Glomerular endothelial cell (primary cell): ENCODE measurements around the gene AP1S3. TPM values are rescaled to one million over a fixed set of nuclear protein-coding genes. Genes with fewer than 3 reads are reported as not detected.
"Not testable (repeated sequence)": the region's sequence is repeated elsewhere in the genome, so short reads cannot be mapped to it uniquely, and the experiment has no call there.

Source experiments
- DNase-seq: peaks from one replicate; pipeline ENCODE4 v3.0.0-alpha.2; 2011; ENCODE audit warnings: low read depth, low spot score; ENCODE audit errors: extremely low read depth
- total RNA-seq: library from RNA; depleted of rRNA; stranded (reverse); fragments of >200 nt; gene quantifications from 2 replicates; pipeline ENCODE4 v1.2.3, GENCODE V29; 2015

The AP1S3 gene
- total RNA-seq, 1 donor from 2014 or later, result 6.7 TPM

DNA sequence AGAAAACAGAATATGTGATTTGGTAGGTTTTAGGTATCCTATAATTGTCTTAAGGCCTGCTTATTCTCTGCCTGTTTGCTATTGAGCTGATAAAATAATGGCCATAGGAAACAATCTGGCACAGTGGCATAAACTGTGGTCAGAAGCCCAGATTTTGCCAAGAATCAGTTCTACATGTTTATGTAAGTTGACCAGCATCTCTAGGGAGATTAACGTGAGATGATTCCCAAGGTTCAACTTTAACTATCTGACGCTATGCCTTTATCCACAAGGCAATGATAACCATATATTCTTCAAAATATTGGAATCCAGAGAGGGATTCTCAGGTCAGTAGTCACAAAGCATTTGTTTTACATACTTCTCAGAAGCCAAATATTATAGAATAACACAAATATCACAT lies 25.6 kb downstream of the AP1S3 start:
- no peak for DNase-seq

DNA sequence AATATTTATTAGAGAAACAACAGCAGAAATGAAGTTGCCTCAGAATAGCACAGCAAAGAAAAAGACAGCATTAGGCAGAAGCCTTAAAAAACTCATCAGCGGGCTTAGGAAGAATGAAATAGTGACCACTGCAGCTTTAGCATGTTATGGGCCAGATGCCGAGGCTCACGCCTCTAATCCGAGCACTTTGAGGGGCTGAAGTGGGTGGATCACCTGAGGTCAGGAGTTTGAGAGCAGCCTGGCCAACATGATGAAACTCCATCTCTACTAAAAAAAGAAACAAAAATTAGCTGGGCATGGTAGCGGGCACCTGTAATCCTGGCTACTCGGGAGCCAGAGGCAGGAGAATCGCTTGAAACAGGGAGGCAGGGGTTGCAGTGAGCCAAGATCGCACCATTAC lies 32.4 kb downstream of the AP1S3 start:
- DNase-seq, result no peak

GRCh38 chr2:223801736-223802135 lies 35.6 kb downstream of the AP1S3 start:
- no peak for DNase-seq

DNA sequence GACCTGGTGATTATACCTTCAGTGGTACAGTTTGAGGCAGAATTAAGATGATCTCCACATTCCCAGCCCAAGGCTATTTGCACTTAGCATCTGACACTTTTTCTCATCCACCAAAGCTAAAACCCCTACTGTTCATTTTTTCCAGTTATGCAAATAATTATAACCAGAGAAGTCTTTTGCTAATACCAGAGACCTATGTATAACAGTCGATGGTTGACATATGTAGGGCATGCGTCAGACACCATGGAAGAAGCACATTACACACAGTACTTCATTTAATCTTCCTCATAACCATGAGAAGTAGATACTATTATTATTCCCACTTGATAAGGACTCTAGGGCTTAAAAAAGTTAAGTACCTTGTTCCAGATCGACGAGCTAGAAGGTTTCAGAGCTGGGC lies 36.5 kb downstream of the AP1S3 start:
- no peak for DNase-seq

DNA sequence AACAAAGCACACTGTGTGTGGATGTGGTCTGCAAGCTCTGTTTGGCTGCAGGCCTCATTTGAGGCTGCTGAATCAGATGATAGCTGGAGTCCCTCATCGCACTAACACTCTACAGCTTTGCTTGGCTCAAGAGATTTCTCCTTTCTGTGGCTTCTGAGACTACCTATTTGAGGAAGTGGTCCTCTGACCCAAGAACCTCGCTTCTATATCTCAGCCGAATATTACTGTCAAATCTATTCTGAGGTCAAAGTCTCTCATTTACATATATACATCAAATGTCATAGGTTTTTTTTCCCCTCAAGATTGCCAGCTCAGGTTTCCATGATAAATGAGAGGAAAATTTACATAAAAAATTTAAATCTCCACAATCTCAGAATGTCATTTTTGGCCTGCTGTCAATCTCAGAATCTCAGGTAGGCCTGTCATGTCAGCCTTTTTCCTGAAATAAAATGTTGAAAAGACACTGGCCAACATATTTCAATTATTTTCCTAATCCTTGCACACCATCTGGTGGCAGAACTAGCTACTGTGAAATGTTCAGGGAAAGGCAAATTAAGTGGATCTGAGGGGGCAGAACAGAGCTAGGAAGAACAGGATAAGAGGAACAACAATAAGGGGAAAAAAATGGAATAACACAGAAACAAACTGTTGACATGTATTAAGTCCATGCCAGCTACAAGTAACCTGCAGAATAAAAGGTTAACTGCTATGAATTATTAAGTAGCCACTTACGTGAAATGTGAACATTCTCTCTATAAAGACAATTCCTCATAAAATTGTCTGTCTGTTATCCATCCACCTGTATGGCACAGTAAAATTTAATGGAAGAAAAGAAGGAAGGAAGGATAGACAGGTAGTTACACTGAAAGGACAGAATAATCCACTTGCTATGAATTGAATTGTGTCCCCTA lies 39.3 kb downstream of the AP1S3 start:
- no peak for DNase-seq

DNA sequence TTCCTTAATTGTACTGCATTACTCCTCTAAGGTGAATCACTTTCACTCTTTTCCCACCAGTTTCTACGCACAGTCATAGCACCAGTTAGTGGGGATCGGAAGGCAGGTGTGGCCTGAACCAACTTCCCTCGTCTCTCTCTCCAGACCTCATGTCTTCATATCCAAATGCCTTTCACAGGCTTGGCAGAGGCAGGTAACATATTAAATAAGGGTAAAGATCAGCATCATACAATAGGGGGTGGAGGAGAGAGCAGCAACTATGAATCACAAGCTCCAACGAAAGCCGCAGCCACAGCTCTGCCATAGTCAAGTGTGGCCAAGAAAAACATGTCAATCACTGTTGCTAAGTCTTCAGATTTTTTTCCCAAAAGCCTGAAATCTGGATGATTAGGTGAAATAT lies 40.3 kb downstream of the AP1S3 start:
- no peak for DNase-seq

- DNase-seq, result no peak
Observed at GRCh38 chr2:223789423-223789822, 48.0 kb downstream of the AP1S3 start.

DNA sequence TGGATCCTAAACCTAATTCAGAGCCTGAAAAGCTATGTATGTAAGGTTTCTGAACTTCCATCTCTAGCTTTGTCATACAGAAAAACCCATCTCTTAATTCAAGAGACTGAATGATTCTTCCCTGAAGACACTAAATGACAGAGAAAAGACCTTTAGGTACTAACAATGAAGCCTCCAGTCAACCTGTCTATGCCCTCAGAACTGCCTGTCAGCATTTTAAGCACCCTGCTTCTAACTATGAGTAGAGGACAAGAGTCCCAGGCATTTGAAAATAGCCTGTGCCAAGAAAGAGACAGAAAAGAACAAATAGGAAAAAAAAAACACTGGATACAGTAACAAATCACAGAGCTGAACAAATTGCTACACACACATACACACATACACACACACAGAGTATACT lies 48.6 kb downstream of the AP1S3 start:
- no peak for DNase-seq

GRCh38 chr2:223788106-223788505 lies 49.3 kb downstream of the AP1S3 start:
- DNase-seq, result not testable (repeated sequence)

GRCh38 chr2:223787358-223787757 lies 50.0 kb downstream of the AP1S3 start:
- no peak for DNase-seq

GRCh38 chr2:223786943-223787342 lies 50.4 kb downstream of the AP1S3 start:
- no peak for DNase-seq

GRCh38 chr2:223786236-223786635 lies 51.1 kb downstream of the AP1S3 start:
- no peak for DNase-seq

DNA sequence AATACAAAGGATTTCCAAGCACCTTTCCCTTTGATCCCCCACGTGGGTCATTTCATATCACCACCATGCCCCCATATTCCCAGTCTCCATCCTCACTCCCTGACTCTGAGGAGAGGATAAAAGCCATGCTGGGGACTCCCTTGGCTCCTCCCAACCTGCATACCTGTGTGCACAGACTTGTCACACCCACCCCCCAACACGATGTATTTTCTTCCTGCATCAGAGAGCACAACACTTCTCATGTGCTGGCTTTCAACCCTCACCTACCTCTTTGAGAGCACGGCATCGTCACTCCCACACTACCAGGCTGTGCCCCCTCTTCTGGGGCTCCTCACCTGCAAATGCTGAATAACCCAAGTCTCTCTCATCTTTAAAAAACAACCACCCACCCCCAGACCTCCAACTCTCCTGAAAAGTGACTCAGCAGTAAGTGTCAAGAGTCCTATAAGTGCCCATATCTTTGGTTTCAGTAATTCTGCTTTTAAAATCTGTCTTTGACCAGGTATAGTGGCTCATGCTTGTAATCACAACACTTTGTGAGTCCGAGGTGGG lies 53.1 kb downstream of the AP1S3 start:
- DNase-seq, result no peak

DNA sequence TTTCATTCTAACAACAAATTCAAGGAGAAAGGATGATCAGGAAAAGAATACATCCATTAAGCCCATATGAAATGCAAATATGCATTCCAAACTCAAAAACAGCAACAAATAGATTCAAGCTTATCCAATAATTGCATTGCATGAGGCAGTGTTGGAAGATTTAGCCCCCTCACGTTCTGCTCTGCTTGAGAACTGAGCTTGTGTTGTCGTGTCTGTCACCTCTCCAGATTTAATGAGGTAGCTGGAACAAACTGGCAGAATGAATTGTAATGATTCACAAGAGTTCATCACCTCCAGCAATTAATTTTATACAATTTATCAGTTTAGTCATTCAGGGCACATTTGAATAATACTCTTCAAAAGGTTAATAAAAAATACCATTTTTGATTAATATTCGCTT lies 54.8 kb downstream of the AP1S3 start:
- DNase-seq, result no peak

DNA sequence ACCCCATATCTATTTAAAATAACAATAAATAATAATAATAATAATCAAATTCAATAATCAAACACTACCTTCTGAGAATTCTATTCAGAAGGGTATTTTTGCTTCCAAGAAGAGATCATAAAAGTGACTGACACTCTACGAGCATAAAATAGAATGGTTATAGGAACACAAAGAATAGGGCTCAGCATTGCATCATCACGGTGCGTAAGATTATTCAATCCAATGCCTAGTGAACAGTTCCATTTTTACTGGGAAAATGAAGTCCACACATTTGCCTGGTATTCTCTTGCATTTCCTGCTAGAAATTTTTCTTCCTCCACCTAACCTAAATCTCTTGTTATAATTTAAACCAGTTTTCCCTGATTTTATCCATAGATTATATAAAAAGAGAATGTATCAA lies 55.8 kb downstream of the AP1S3 start:
- no peak for DNase-seq

DNA sequence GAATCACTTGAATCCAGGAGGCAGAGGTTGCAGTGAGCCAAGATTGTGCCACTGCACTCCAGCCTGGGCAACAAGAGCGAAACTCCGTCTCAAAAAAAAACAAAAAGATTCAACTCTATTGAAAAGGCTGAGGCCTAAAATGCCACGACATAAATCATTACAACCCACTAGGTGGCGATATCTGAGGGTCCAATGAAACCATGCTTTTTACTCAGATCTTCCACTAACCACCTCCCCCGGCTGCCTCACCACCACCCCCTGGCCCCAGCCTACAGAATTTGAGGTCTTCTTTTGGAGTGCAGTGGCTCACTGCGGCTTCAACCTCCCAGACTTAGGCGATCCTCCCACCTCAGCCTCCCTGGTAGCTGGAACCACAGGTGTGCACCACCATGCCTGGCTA lies 57.5 kb downstream of the AP1S3 start:
- no peak for DNase-seq

DNA sequence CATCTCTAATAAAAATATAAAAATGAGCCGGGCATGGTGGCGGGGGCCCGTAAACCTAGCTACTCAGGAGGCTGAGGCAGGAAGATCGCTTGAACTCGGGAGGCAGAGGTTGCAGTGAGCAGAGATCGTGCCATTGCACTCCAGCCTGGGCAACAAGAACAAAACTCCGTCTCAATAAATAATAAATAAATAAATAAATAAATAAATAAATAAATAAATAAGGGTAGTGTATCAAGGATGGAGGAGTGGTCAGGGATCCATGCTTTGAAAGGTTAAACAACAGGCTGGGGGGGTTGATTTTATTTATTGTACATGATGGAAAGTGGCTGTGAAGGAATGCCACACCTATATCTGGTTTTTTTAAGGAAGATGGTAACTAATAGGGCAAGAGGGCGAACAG lies 63.2 kb downstream of the AP1S3 start:
- DNase-seq, result no peak

GRCh38 chr2:223772363-223772762 lies 65.0 kb downstream of the AP1S3 start:
- no peak for DNase-seq

DNA sequence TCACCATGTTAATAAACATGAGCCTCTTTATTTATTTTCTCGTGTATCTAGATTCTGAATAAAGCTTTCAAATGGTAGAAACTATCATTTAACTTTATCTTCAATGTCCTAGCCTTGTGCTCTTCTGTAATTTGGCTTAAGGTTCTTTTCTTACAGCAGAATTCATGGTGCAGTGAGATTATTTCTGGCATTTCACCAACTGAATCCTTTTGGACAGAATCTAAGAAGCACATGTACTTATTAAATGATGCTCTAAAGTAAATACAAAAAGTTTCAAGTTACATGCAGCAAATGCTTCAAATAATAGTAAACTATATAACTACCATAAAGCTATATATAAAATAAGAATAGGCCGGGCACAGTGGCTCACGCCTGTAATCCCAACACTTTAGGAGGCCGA lies 65.9 kb downstream of the AP1S3 start:
- no peak for DNase-seq

GRCh38 chr2:223768179-223768578 lies 69.2 kb downstream of the AP1S3 start:
- DNase-seq, result no peak

DNA sequence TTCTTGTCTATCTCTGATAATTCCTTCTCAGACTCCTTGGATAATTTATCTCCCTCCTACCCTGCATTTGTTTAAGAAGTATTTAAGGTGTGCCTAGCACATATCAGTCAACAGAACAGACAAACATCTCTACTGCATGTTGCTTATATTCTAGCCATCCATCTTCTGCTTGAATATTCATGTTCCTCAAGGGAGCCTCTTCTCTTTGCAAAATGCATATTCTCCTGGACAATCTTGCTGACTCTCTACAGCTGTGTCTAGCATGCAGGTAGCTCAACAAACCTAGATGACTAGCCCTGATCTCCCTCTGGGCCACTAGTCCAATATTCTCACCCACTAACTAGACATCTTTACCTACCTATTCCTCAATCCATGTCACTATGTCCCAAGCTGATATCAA lies 70.0 kb downstream of the AP1S3 start:
- no peak for DNase-seq

- no peak for DNase-seq
Observed at GRCh38 chr2:223765221-223765785, 72.1 kb downstream of the AP1S3 start.
